K562 (cell line): ENCODE results near the gene PTP4A2. TPM values are rescaled to one million over a fixed set of nuclear protein-coding genes. Genes with fewer than 3 reads are reported as not detected.

Experiments
- ADNP ChIP-seq: fragments of 200-800 bp; sonication (Bioruptor generic); IDR thresholded peaks from 2 replicates; pipeline ENCODE4 v1.6.1; 2016; ENCODE audit warnings: missing genetic modification characterization, missing compliant biosample characterization
- BRF1 ChIP-seq: IDR thresholded peaks from 3 replicates; pipeline ENCODE4 v1.6.1; 2011; ENCODE audit warnings: borderline replicate concordance, mild to moderate bottlenecking; ENCODE audit not compliant: insufficient read length; ENCODE audit errors: extremely low read depth
- CBX1 ChIP-seq: sonication (generic); IDR thresholded peaks from 2 replicates; pipeline ENCODE4 v1.6.1; 2016; ENCODE audit warnings: antibody characterized with exemption, low read depth, mild to moderate bottlenecking
- MBD1 ChIP-seq: fragments of 250-450 bp; sonication (Bioruptor Pico); IDR thresholded peaks from 2 replicates; pipeline ENCODE4 v1.8.0; 2022; ENCODE audit warnings: inconsistent platforms
- PHTF2 ChIP-seq: fragments of 250-450 bp; sonication (Bioruptor Pico); IDR thresholded peaks from 2 replicates; pipeline ENCODE4 v1.5.0; 2021; ENCODE audit warnings: mild to moderate bottlenecking
- POLR2G ChIP-seq: fragments of 200-400 bp; formaldehyde crosslinking; IDR thresholded peaks from 2 replicates; pipeline ENCODE4 v1.6.1; 2017; ENCODE audit warnings: low read depth, mild to moderate bottlenecking, antibody characterized with exemption, low read length, moderate library complexity
- PRPF4 ChIP-seq: fragments of 200-400 bp; formaldehyde crosslinking; IDR thresholded peaks from one replicate; pipeline ENCODE4 v1.6.1; 2017; ENCODE audit warnings: low read length, low read depth, mild to moderate bottlenecking; ENCODE audit not compliant: insufficient read depth, poor library complexity, severe bottlenecking
- PTBP1 ChIP-seq: fragments of 200-400 bp; formaldehyde crosslinking; IDR thresholded peaks from 2 replicates; pipeline ENCODE4 v1.6.1; 2017; ENCODE audit warnings: low read depth, low read length
- RBM17 ChIP-seq: fragments of 200-400 bp; formaldehyde crosslinking; IDR thresholded peaks from 2 replicates; pipeline ENCODE4 v1.6.1; 2017; ENCODE audit warnings: low read depth, mild to moderate bottlenecking, low read length, borderline replicate concordance
- RBM34 ChIP-seq: fragments of 200-400 bp; formaldehyde crosslinking; IDR thresholded peaks from 2 replicates; pipeline ENCODE4 v1.6.1; 2018; ENCODE audit warnings: low read length, borderline replicate concordance; ENCODE audit not compliant: insufficient read depth
- SETDB1 ChIP-seq: IDR thresholded peaks from one replicate; pipeline ENCODE4 v1.6.1; 2012; ENCODE audit warnings: low read length, control low read depth, inconsistent platforms
- SLC30A9 ChIP-seq: fragments of 250-450 bp; sonication (Bioruptor Pico); IDR thresholded peaks from 2 replicates; pipeline ENCODE4 v1.8.0; 2022; ENCODE audit warnings: mild to moderate bottlenecking, moderate library complexity
- STAT6 ChIP-seq: sonication (generic); formaldehyde crosslinking; IDR thresholded peaks from 2 replicates; pipeline ENCODE4 v1.8.1; 2023; ENCODE audit warnings: mild to moderate bottlenecking, missing genetic modification reagents
- TGIF2 ChIP-seq: sonication (generic); formaldehyde crosslinking; IDR thresholded peaks from 2 replicates; pipeline ENCODE4 v1.8.1; 2022; ENCODE audit warnings: mild to moderate bottlenecking, missing genetic modification reagents, moderate library complexity
- ZNF121 ChIP-seq: sonication (generic); formaldehyde crosslinking; conservative IDR thresholded peaks from 2 replicates; pipeline ENCODE4 v1.8.0; 2022; ENCODE audit warnings: missing genetic modification reagents
- ZNF263 ChIP-seq: sonication (generic); formaldehyde crosslinking; IDR thresholded peaks from 2 replicates; pipeline ENCODE4 v1.8.0; 2022; ENCODE audit warnings: mild to moderate bottlenecking, missing genetic modification reagents, borderline replicate concordance
- polyA plus RNA-seq, 8 experiments: library from polyadenylated mRNA; depleted of rRNA in 4 of 8; stranded (reverse) in 5 of 8; unstranded in 3 of 8; fragments of >200 nt; fragmentation: Nextera tagmentation in 2 of 8; fragmentation: Illumina TruSeq in 1 of 8; extraction: Ambion mirVana in 2 of 8; extraction: Trizol in 1 of 8; gene quantifications; 2 replicates each; pipeline versions ENCODE4 v1.2.1 to v1.2.3, GENCODE V29; 2011 to 2014; ENCODE audit warnings: inconsistent platforms in 1 of 8, missing spikeins in 1 of 8
- total RNA-seq, 7 experiments: library from RNA; depleted of rRNA in 6 of 7; stranded (reverse); fragments of >200 nt in 6 of 7; fragmentation: Illumina TruSeq in 2 of 7; extraction: Trizol in 2 of 7; gene quantifications; 2 replicates each; pipeline versions ENCODE4 v1.2.1 to v1.2.3, GENCODE V29; 2011 to 2021; ENCODE audit warnings: low replicate concordance in 1 of 7
- TF ChIP-seq, protein P1 (sequence below): IDR thresholded peaks from 3 replicates; pipeline ENCODE4 v1.6.1; 2011; ENCODE audit warnings: borderline replicate concordance, mild to moderate bottlenecking, moderate library complexity; ENCODE audit not compliant: insufficient read length; ENCODE audit errors: extremely low read depth
- TF ChIP-seq, protein P2 (sequence below): sonication (generic); formaldehyde crosslinking; IDR thresholded peaks from 2 replicates; pipeline ENCODE4 v1.8.0; 2022; ENCODE audit warnings: mild to moderate bottlenecking, missing genetic modification reagents

PTP4A2 gene
- total and polyA plus RNA-seq, 9 of the 15 experiments (the other 6 are each of a cell fraction or from before 2014, with no cell fraction given) = 197 to 870 (median 480) TPM

- TF ChIP-seq, protein P1, sequence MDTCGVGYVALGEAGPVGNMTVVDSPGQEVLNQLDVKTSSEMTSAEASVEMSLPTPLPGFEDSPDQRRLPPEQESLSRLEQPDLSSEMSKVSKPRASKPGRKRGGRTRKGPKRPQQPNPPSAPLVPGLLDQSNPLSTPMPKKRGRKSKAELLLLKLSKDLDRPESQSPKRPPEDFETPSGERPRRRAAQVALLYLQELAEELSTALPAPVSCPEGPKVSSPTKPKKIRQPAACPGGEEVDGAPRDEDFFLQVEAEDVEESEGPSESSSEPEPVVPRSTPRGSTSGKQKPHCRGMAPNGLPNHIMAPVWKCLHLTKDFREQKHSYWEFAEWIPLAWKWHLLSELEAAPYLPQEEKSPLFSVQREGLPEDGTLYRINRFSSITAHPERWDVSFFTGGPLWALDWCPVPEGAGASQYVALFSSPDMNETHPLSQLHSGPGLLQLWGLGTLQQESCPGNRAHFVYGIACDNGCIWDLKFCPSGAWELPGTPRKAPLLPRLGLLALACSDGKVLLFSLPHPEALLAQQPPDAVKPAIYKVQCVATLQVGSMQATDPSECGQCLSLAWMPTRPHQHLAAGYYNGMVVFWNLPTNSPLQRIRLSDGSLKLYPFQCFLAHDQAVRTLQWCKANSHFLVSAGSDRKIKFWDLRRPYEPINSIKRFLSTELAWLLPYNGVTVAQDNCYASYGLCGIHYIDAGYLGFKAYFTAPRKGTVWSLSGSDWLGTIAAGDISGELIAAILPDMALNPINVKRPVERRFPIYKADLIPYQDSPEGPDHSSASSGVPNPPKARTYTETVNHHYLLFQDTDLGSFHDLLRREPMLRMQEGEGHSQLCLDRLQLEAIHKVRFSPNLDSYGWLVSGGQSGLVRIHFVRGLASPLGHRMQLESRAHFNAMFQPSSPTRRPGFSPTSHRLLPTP = no peak
- TF ChIP-seq TGIF2 (CRISPR knock-in tag) (no peak), CBX1 (no peak), ZNF263 (CRISPR knock-in tag) (no peak), PHTF2 (CRISPR knock-in tag) (no peak), ZNF121 (CRISPR knock-in tag) (no peak), SETDB1 (no peak), RBM17 (no peak), STAT6 (CRISPR knock-in tag) (no peak), MBD1 (no peak), PRPF4 (no peak), RBM34 (no peak), POLR2G (peak; percentile 39; the same call in 1 of the 2 replicates), BRF1 (no peak), ADNP (tag) (peak; percentile 72), PTBP1 (no peak), SLC30A9 (no peak)
- TF ChIP-seq, protein P2, sequence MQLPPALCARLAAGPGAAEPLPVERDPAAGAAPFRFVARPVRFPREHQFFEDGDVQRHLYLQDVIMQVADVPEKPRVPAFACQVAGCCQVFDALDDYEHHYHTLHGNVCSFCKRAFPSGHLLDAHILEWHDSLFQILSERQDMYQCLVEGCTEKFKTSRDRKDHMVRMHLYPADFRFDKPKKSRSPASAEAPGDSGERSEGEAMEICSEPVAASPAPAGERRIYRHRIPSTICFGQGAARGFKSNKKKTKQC = no peak
Observed at GRCh38 chr1:31955917-31956736, 18.0 kb upstream of the PTP4A2 start (continued).
